OCI-M2 (cell line): ENCODE results near the gene NRG2.

Experiments
- DNase-seq: peaks from one replicate; lab custom pipeline; 2025; ENCODE audit not compliant: unreplicated experiment; lab: John Stamatoyannopoulos, UW

Gene NRG2

GRCh38 chr5:140041492-140042392 lies 1.4 kb downstream of the NRG2 start:
- DNase-seq, result no peak

- DNase-seq, result no peak
Observed at GRCh38 chr5:140041099-140041491, 2.0 kb downstream of the NRG2 start.

- no peak for DNase-seq
Observed at GRCh38 chr5:140040358-140040757, 2.7 kb downstream of the NRG2 start.

- DNase-seq, result no peak
Observed at GRCh38 chr5:140039561-140039960, 3.5 kb downstream of the NRG2 start.

DNA sequence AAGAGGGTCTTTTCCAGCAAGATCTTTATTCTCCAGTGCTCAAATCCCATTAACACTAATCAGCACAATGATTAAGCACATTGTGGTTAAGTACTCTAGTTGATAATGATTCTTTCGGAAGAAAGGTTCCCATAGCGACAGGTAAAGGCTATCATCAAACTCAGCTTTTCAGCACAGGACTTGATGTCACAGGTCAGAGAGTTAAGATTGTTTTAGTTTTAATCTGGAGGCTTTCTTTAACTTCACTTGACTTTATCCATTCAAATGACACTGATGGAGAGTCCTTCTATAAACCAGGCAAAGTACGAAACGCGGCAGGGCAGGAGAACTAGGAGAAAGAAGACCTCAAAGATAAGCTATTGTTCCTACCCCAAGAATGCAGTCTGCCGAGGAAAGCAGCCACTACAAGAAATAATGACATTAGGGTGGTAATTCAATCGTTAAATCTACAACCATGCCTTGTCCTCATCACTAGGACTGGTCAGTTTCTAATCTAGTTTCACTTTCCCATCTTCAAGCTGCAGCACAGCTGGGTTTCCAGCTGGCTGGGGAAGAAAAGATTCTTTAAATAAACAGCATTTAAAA lies 4.6 kb downstream of the NRG2 start:
- no peak for DNase-seq

DNA sequence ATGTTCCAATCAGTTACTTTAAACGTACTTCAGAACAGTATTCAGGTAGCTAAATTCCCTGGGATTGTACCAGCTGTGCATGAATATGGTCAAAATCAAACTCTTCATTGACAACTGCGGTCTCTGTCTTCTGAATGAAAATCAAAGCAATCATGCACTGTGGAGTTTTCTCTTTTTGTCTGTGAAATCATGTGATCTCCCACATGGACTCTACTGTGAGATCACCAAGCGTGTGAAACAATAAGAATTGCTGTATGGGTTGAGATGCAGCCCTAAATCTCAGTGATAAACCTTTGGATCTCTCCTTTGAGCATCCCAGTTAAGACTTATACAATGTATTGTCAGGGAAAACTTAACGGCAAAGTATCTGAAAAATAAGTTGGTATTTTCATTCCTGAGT lies 6.1 kb downstream of the NRG2 start:
- no peak for DNase-seq

GRCh38 chr5:140035881-140036280 lies 7.2 kb downstream of the NRG2 start:
- no peak for DNase-seq

- no peak for DNase-seq
Observed at GRCh38 chr5:140033037-140033760, 9.9 kb downstream of the NRG2 start.

GRCh38 chr5:140032296-140032695 lies 10.8 kb downstream of the NRG2 start:
- DNase-seq, result no peak

GRCh38 chr5:140027807-140028206 lies 15.3 kb downstream of the NRG2 start:
- DNase-seq, result no peak

GRCh38 chr5:140025736-140026135 lies 17.4 kb downstream of the NRG2 start:
- DNase-seq, result no peak

- DNase-seq, result no peak
Observed at GRCh38 chr5:140024928-140025327, 18.2 kb downstream of the NRG2 start.

DNA sequence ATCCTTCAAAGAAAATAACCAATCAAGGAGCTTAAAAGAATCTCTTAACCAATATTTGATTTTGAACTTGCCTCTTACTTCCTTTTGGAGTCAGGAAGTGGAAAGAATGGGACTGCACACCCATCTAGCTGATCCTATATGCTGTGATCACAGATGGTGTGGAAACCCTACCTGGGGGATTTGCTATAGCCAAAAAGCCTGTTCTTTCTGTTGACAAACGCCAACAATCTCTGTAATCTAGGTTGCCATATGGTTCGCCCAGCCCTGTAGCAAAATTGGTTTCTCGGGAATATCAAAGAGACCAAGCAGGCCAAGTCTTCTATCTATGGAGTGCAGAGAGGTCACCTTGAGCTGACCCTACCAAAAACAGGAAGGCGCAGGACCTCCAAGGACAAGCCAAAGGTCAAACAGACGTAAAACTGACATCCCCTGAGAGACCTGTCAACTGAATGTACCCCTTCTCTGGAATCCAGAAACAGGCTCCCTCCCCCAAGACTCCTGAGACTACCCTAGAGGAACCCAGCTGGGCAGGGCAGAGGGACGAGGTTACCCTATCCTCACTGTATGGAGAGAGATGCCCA lies 19.4 kb downstream of the NRG2 start:
- DNase-seq, result no peak

GRCh38 chr5:140020601-140021177 lies 22.4 kb downstream of the NRG2 start:
- no peak for DNase-seq

DNA sequence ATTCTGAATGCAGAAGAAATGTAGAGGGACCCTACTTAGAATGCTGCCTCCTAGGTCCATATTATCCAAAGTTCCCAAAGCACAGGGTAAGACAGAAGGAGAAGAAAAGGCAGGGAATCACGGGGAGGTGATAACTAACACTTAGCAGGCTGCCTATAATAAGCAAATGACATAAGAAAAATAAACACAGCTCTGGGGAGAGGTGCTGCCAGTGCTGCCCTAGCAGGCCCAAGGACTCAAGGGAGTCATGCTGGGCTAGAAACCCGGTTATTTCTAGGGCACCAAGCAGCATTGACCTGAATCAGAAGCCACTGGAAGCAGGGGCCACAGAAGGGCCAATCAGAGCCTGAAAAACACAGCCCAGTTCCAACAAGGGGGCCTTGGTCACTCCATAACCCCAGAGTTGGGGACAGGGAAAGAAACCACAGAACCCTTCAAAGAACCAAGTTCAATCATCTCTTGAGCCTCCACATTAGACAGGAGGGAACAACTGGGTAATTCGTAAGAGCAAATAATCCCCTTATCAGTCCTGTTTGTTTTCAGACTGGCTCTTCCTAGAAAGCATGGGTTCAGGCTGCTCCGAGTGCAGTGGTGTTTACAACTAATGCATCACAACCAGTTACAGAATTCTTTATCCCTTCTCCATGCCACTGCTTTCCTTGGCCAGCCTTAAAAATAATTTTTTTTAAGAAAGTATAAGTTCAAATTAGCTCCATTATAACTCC lies 24.0 kb downstream of the NRG2 start:
- DNase-seq, result no peak

GRCh38 chr5:140018517-140018916 lies 24.6 kb downstream of the NRG2 start:
- no peak for DNase-seq

GRCh38 chr5:140018096-140018481 lies 25.0 kb downstream of the NRG2 start:
- no peak for DNase-seq

DNA sequence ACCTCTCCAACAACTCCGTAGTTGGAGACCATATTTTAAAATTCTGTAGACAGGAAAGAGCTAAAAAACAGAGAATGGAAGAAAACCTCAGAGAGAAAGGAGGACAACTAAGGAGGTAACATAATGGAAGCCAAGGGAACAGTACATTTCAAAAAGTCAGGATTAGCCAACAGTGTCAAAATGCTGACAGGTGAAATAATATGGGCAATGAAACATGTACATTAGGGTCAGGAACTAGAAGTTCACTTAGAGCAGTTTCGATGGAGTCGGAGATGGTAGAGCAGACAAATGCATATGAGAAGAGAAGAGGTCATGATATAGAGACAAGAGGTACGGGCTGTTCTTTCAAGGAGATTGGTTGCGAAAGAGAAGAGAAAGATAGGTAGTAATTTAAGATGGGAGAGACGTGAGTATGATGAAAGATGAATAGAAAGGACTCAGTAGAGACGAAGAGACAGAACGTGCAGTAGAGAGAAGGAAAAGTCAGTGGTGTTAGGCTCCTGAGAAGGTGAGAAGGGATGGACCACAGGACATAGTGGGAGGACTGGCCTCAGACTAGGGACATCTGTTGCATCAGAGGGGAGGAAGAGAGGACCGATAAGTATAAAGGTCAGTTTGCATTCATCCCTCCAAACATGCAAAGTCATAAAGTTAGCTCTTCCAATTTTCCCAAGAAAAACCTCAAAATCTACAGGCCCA lies 25.6 kb downstream of the NRG2 start:
- no peak for DNase-seq

DNA sequence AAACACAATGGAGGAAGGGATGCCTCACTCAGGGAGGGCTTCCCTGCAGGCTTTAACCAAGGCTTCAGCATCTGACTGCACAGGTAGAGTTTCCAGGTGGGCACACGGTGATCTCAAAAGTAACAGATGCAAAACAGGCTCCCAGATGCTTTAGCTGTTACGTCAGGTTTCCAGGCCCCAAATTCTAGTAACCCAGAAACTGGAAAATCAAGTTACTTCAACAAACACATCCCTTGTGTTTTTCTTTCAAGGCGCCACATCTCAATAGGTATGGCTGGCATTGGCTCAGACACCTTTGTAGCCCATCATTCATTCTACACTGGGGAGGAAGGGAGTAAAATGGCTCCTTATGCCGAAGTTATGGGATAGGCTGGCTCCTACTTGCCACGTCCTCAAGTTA lies 27.4 kb downstream of the NRG2 start:
- DNase-seq, result no peak

DNA sequence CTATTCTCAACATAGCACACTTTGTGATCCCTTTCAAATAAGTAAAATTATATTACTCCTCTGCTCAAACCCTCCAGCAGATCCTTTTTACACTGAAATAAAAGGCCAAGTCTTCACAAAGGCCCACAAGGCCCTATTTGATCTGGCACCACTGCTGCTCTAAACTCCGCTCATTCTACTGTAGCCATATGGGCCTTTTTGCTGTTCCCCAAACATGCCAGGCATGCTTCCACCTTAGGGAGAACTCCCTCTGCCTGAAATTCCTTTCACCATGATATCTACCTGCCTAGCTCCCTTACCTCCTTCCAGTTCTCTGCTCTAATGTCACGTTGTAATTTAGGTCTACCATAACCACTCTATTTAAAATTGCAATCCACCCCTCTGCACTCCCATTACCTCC lies 28.3 kb downstream of the NRG2 start:
- no peak for DNase-seq
